ENCODE measurements around the gene TEC.
"Not testable (repeated sequence)": the region's sequence is repeated elsewhere in the genome, so short reads cannot be mapped to it uniquely, and the experiment has no call there.

The TEC gene

DNA sequence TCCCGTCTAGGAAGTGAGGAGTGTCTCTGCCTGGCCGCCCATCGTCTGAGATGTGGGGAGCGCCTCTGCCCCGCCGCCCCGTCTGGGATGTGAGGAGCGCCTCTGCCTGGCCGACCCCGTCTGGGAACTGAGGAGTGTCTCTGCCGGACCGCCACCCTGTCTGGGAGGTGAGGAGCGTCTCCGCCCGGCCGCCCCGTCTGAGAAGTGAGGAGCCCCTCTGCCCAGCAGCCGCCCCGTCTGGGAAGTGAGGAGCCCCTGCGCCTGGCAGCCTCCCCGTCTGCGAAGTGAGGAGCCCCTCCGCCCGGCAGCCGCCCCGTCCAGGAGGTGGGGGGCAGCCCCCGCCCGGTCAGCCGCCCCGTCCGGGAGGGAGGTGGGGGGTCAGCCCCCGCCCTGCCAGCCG, 83.2 kb downstream of the TEC start:
- not testable (repeated sequence) for DNase-seq (ENCODE audit: low spot score in 2 of 2); H3K27me3 Mint-ChIP-seq

GRCh38 chr4:48184882-48185281, 84.8 kb downstream of the TEC start:
- Mint-ChIP-seq H3K4me1 (no peaks in the 10 kb centered on the region), H3K27ac (ENCODE audit: low read depth) (no peak overlapping the region), H3K27me3 (no peaks in the 10 kb centered on the region), H3K4me3 (no peak overlapping the region), H3K9me3 (no peaks in the 10 kb centered on the region), H3K36me3 (ENCODE audit: insufficient read depth) (peaks cover 4% of the 10 kb centered on the region)
- no peak for DNase-seq (ENCODE audit: low spot score in 2 of 2)
- no peak for ATAC-seq (replicated peaks; ENCODE audit: extremely low read depth, poor library complexity, severe bottlenecking)

More for the DNA sequence above, 83.2 kb downstream of the TEC start:
- ATAC-seq (replicated peaks; ENCODE audit: extremely low read depth, poor library complexity, severe bottlenecking); H3K36me3 Mint-ChIP-seq (ENCODE audit: insufficient read depth); H3K4me3 Mint-ChIP-seq; H3K9me3 Mint-ChIP-seq; H3K27ac Mint-ChIP-seq (ENCODE audit: low read depth); H3K4me1 Mint-ChIP-seq: not testable (repeated sequence)

GRCh38 chr4:48180234-48180633, 89.4 kb downstream of the TEC start:
- DNase-seq (ENCODE audit: low spot score in 2 of 2) (no peak), ATAC-seq (replicated peaks; ENCODE audit: extremely low read depth, poor library complexity, severe bottlenecking) (no peak)
- Mint-ChIP-seq H3K9me3 (peaks cover 9% of the 10 kb centered on the region), H3K27me3 (no peaks in the 10 kb centered on the region), H3K4me1 (no peaks in the 10 kb centered on the region), H3K27ac (ENCODE audit: low read depth) (no peak overlapping the region), H3K4me3 (no peak overlapping the region), H3K36me3 (ENCODE audit: insufficient read depth) (peaks cover 2% of the 10 kb centered on the region)

DNA sequence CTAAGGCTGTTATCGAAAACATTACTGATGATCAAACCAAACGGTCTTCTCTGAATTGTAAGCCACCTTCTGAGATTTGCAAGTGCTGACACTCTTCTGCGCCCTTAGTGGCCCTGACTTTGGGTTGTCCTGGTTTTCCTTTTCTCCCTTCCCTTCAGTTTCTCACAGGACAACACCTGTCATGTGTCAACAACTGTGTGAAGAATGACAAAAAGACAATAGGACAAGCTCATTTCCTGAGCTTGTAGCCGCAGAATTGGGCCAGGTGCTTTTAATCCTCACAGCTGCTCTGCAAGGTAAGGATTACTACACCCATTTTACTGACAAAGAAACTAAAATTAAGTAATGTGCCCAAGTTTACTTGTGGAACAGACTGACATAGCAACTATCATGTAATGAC, 90.7 kb downstream of the TEC start:
- Mint-ChIP-seq H3K36me3 (ENCODE audit: insufficient read depth) (peaks cover 2% of the 10 kb centered on the region), H3K4me3 (no peak overlapping the region), H3K27me3 (no peaks in the 10 kb centered on the region), H3K4me1 (no peaks in the 10 kb centered on the region), H3K27ac (ENCODE audit: low read depth) (no peak overlapping the region), H3K9me3 (peaks cover 9% of the 10 kb centered on the region)
- ATAC-seq (replicated peaks; ENCODE audit: extremely low read depth, poor library complexity, severe bottlenecking) (no peak), DNase-seq (ENCODE audit: low spot score in 2 of 2) (no peak)

DNA sequence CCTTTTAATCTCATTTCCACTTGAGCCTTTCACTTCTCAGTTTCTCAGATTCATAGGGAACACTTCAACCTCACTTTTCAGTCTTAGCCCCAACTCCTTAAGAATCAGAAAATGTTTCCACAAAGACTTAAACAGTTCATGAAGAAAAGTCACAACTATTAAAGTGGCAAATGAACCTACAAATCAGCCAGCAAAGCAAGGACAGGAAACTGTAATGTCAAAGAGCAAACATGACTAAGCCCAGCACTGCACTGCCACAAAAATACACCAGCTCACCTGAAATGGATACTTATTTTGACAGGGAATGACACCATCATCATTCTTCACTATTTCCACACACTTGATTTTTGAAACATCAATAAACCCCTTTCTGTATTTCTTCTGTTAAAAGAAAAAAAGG, 93.8 kb downstream of the TEC start:
- no peak for ATAC-seq (replicated peaks; ENCODE audit: extremely low read depth, poor library complexity, severe bottlenecking)
- DNase-seq (ENCODE audit: low spot score in 2 of 2): no peak
- Mint-ChIP-seq H3K9me3 (peaks cover 9% of the 10 kb centered on the region), H3K27me3 (no peaks in the 10 kb centered on the region), H3K4me3 (no peak overlapping the region), H3K27ac (ENCODE audit: low read depth) (no peak overlapping the region), H3K36me3 (ENCODE audit: insufficient read depth) (peaks cover 2% of the 10 kb centered on the region), H3K4me1 (no peaks in the 10 kb centered on the region)

- Mint-ChIP-seq H3K4me3 (no peak overlapping the region), H3K27me3 (no peaks in the 10 kb centered on the region), H3K4me1 (no peaks in the 10 kb centered on the region), H3K9me3 (peaks cover 9% of the 10 kb centered on the region), H3K36me3 (ENCODE audit: insufficient read depth) (peaks cover 2% of the 10 kb centered on the region), H3K27ac (ENCODE audit: low read depth) (no peak overlapping the region)
- DNase-seq (ENCODE audit: low spot score in 2 of 2): no peak
- no peak for ATAC-seq (replicated peaks; ENCODE audit: extremely low read depth, poor library complexity, severe bottlenecking)
Observed at GRCh38 chr4:48175328-48175727, 94.3 kb downstream of the TEC start.

- no peak for ATAC-seq (replicated peaks; ENCODE audit: extremely low read depth, poor library complexity, severe bottlenecking)
- no peak for DNase-seq (ENCODE audit: low spot score in 2 of 2)
- Mint-ChIP-seq H3K27me3 (no peaks in the 10 kb centered on the region), H3K36me3 (ENCODE audit: insufficient read depth) (no peaks in the 10 kb centered on the region), H3K4me3 (no peak overlapping the region), H3K4me1 (no peaks in the 10 kb centered on the region), H3K9me3 (peaks cover 9% of the 10 kb centered on the region), H3K27ac (ENCODE audit: low read depth) (no peak overlapping the region)
Observed at GRCh38 chr4:48173056-48173991, 96.3 kb downstream of the TEC start.

GRCh38 chr4:48172651-48173050, 97.0 kb downstream of the TEC start:
- DNase-seq (ENCODE audit: low spot score in 2 of 2) (no peak), ATAC-seq (replicated peaks; ENCODE audit: extremely low read depth, poor library complexity, severe bottlenecking) (no peak)
- Mint-ChIP-seq H3K4me3 (no peak overlapping the region), H3K27ac (ENCODE audit: low read depth) (no peak overlapping the region), H3K4me1 (no peaks in the 10 kb centered on the region), H3K9me3 (peaks cover 2% of the 10 kb centered on the region), H3K36me3 (ENCODE audit: insufficient read depth) (no peaks in the 10 kb centered on the region), H3K27me3 (no peaks in the 10 kb centered on the region)

DNA sequence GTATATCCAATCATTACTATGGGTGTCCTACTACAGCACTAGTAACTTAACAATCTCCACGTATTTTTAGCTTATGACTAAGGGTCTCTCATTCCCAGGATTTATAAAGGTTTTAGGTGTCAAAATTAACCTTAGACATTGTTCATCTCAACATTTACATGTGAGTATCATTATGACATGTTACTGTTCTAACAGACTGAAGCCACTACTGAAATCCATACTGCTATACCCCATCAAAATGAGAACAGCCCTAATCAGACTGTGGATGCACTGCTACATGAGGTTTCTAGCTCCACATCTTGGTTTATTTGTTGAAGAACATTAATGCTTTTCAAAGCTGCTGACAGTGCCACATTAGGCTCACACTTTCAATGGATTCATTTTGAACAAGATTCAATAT, 100.0 kb downstream of the TEC start:
- no peak overlapping the region for H3K27ac Mint-ChIP-seq (ENCODE audit: low read depth)
- H3K4me3 Mint-ChIP-seq: no peak overlapping the region
- H3K9me3 Mint-ChIP-seq: no peaks in the 10 kb centered on the region
- ATAC-seq (replicated peaks; ENCODE audit: extremely low read depth, poor library complexity, severe bottlenecking) (no peak), DNase-seq (ENCODE audit: low spot score in 2 of 2) (no peak)
- H3K4me1 Mint-ChIP-seq: no peaks in the 10 kb centered on the region
- peaks cover 2% of the 10 kb centered on the region for H3K36me3 Mint-ChIP-seq (ENCODE audit: insufficient read depth)
- H3K27me3 Mint-ChIP-seq: no peaks in the 10 kb centered on the region

DNA sequence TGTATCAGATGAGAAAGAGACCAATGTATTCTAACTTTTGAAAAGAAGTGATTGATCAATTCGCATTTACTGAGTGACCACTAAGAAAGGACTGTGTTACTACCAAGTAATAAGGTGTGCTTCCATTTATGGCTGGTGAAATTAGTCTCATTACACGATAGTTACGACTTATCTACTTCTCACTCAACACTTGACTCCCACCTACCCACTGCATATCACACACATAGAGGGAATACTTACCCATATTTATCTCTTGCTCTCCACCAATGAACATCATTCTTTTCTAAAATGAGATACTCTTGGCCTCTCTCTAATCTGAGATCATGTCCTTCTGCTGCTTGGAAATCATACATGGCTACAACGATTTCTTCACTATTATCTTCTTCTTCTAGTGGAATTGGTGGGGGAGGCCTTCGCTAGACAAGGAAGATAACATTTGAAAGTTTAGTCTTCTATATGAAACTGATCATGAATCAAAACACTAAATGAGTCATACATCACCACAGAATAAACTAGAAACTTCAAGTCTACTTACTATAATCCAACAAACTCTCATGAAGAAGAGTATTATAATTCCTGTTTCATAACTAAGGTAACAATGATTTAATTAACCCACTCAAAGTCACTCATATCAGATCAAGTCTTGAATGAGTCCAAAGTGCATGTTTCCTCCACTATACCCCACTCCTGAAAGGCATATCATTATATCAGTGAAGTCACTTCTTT, 101.9 kb downstream of the TEC start:
- H3K4me1 Mint-ChIP-seq: no peaks in the 10 kb centered on the region
- DNase-seq (ENCODE audit: low spot score in 2 of 2): no peak
- H3K27ac Mint-ChIP-seq (ENCODE audit: low read depth): no peak overlapping the region
- no peak overlapping the region for H3K4me3 Mint-ChIP-seq
- no peak for ATAC-seq (replicated peaks; ENCODE audit: extremely low read depth, poor library complexity, severe bottlenecking)
- H3K9me3 Mint-ChIP-seq: no peaks in the 10 kb centered on the region
- no peaks in the 10 kb centered on the region for H3K27me3 Mint-ChIP-seq
- peaks cover 2% of the 10 kb centered on the region for H3K36me3 Mint-ChIP-seq (ENCODE audit: insufficient read depth)

DNA sequence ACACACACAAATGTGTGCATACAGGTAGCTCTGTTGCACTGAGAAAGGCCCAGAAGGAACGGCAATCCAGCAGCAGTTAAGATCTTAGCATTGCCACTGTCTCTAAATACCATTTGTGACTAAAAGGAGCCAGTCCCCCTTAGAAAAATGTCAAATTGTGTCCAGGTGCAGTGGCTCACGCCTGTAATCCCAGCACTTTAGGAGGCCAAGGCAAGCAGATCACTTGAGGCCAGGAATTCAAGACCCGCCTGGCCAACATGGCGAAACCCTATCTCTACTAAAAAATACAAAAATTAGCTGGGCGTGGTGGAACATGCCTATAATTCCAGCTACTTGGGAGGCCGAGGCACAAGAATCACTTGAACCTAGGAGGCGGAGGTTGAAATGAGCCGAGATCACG, 105.1 kb downstream of the TEC start:
- H3K4me3 Mint-ChIP-seq; H3K27me3 Mint-ChIP-seq; H3K9me3 Mint-ChIP-seq; H3K27ac Mint-ChIP-seq (ENCODE audit: low read depth); ATAC-seq (replicated peaks; ENCODE audit: extremely low read depth, poor library complexity, severe bottlenecking); DNase-seq (ENCODE audit: low spot score in 2 of 2); H3K36me3 Mint-ChIP-seq (ENCODE audit: insufficient read depth); H3K4me1 Mint-ChIP-seq: not testable (repeated sequence)

DNA sequence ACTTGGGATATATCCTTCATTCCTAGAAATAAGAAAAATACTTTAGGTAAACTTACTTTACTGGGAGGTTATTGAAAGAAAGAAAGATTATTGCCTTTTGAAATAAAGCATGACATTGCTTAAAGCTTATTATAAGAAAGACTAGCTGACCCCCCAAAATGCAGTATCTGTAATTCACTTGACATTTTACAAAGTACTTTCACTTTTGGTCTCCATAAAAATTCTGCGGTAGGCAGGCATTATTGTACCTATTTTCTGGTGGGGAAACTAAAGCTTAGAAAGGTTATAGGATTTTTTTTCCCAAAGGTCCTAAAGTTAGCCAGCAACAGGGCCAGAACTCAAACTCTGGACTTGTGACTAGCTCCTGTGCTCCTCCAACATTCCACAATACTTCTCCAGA, 105.9 kb downstream of the TEC start:
- no peak overlapping the region for H3K27ac Mint-ChIP-seq (ENCODE audit: low read depth)
- no peaks in the 10 kb centered on the region for H3K9me3 Mint-ChIP-seq
- no peak for ATAC-seq (replicated peaks; ENCODE audit: extremely low read depth, poor library complexity, severe bottlenecking)
- no peaks in the 10 kb centered on the region for H3K27me3 Mint-ChIP-seq
- peaks cover 4% of the 10 kb centered on the region for H3K36me3 Mint-ChIP-seq (ENCODE audit: insufficient read depth)
- no peak for DNase-seq (ENCODE audit: low spot score in 2 of 2)
- H3K4me1 Mint-ChIP-seq: no peaks in the 10 kb centered on the region
- no peak overlapping the region for H3K4me3 Mint-ChIP-seq

- no peak overlapping the region for H3K27ac Mint-ChIP-seq (ENCODE audit: low read depth)
- no peaks in the 10 kb centered on the region for H3K27me3 Mint-ChIP-seq
- DNase-seq (ENCODE audit: low spot score in 2 of 2): no peak
- no peak for ATAC-seq (replicated peaks; ENCODE audit: extremely low read depth, poor library complexity, severe bottlenecking)
- no peaks in the 10 kb centered on the region for H3K9me3 Mint-ChIP-seq
- H3K36me3 Mint-ChIP-seq (ENCODE audit: insufficient read depth): peaks cover 4% of the 10 kb centered on the region
- no peaks in the 10 kb centered on the region for H3K4me1 Mint-ChIP-seq
- no peak overlapping the region for H3K4me3 Mint-ChIP-seq
Observed at GRCh38 chr4:48162162-48162561, 107.5 kb downstream of the TEC start.
